HG03159 (cell line): ENCODE measurements around the gene SLC9C1.

Experiments
- ATAC-seq: cut with Tn5 transposase; IDR thresholded peaks from one replicate; pipeline ENCODE4 v1.9.1; 2021; ENCODE audit warnings: mild to moderate bottlenecking, moderate library complexity; ENCODE audit not compliant: unreplicated experiment

Gene SLC9C1

DNA sequence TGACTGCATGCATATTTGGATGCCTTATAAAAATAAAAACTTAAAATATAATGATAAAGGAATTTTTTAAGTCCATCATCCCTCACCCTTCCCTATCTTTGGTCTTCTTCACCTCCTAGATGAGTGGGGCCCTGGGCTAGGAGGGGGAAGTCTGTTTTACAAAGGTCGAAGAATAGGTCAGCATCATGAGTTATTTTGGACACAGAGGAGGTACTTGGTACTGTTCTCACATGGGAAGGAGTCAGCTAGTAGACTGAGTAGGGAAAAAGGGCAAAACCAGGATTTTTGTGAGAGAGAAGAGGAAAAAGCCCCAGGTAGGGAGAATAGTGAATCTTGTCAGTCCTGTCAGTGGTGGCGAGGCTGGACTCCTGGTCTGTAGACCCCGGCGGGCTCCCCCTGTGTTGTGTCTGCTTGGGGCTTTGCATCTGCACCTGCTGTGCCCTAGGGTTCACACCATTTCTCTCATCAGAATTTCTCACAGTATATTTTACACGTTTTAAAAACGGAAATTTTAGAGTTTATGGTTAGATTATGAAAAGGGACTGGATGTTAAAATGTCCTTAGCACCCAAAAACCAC lies 178.1 kb downstream of the SLC9C1 start:
- ATAC-seq, result no peak

DNA sequence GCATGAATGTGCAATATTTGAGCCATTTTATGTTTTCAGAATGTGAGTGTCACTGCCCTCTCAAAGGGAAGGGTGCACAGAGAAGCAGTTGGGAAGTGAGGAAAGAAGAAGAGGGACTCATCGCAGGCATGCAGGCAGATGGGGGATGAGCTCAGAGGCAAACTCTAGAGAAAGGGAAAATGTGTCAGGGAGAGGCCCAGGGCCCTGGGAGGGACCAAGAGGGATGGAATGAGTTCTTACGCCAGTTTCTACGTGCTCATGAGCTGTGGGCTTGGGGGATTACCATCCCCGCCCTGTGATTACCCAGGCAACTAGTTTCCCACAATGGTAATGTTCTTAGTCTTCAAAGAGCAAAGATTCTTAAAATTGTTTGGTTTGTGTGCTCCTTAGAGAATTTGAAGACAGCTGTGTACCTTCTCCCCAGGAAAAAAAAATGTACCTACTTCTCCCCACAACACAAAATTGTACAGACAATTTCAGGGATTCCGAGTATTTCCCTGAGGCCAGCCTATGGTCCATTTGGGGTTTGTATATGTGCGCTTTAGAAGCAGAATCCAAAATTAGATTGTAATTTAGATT lies 178.8 kb downstream of the SLC9C1 start:
- peak; percentile 20 for ATAC-seq

DNA sequence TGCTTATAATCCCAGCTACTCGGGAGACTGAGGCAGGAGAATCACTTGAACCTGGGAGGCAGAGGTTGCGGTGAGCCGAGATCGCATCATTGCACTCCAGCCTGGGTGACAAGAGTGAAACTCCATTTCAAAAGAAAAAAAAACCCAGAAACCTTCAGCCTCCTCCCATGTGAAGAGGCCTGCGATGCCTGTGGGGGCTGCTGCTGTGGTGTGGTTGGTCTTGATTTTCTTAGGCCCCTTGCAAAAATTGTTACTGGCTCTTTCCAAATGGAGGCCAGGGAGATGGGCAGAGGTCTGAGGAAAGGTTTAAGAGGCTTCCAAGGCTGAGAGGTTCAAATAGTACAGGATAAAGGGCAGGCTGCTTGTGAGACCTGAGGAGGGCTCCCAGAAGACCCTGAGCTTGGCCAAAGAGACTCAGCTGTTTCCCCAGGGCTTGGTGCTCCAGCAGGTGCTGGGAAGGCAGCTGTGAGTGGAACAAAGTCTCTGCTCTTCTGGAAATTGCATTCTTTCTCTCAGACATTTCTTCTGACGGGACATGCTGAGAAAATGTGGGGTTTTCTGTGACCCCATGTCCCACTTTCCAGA lies 179.3 kb downstream of the SLC9C1 start:
- no peak for ATAC-seq

DNA sequence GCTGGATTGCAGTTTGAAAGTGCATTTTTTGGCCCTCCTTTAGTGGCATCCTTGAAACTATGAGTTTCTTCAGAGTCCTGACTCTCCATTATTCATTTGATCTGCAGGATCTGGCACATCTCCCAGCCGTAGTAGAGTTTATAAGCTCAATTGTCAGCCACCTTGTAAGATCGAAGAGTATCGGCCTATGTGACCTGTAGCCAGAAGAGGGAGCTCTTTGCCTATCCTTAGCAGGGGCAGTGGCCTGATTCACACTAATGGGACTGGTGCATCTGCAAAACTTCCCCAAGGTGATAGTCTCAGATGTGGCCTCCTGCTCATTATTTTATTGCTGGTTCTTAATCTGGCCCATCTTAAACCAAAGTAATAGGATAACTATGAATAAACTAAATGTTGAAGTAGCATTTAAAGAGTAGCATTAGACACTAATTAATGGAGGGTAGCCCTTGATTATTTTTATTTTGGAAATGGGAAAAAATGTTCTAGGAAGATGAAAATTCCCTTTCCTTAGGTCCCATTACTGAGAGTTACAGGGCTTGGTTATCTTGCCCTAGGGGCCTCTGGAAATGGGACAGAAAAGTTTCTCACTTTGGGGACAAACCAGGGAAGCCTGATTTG lies 182.1 kb downstream of the SLC9C1 start:
- ATAC-seq, result peak; percentile 44

DNA sequence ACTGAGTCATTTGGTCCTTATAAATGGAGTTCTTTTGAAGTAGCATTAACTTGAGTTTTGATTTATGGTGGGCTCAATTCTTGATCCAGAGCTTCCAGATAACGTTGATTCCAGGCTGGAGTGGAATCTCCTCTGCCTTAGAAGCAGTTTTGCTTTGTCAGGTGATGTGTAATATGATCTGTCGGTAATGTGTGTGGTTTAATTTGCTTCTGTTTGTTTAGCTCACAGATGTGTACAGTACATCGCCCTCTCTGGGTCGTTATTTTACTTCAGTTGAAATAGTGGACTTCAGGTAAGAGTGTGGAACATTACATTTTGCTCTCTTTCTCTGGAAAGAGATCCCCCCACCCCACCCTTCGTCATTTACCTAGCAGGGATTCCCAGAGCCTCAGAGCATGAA lies 184.7 kb downstream of the SLC9C1 start:
- ATAC-seq, result no peak

DNA sequence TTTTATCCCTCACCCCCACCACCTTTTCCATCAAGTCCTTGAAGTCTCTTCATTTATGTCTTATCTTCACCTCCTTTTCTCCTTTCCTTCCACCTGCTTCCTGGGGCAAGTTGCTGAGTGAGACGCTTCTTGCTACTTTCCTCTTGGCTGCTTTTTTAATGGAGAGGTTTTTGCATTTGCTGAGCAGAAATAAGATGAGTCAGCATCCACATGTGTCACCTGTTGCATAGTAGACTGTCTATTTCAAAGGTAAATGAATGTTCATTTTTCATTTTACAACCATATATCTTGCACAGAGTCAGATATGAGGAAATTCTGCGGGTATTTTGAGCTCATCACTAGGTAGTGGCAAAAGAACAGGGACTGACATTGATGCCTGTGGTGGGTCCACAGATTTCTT lies 189.2 kb downstream of the SLC9C1 start:
- no peak for ATAC-seq

DNA sequence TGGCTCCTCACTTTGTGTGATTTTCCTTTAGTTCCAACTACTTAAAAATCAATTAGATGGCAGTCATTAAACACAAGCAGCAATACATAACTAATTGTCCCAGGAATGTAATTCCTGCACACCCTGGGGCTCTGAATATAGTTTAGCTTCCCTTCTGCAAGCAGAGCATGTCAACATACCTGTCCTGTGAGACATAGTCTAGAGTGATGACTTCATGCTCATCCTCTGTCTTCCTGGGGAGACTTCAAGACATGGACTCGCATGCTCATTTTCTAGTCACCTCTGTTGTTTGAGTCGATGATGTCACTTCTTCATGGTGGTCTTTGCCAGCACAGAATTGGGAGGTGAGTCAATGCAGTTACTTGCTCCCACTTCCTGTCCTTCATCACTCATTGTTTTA lies 192.1 kb downstream of the SLC9C1 start:
- no peak for ATAC-seq

DNA sequence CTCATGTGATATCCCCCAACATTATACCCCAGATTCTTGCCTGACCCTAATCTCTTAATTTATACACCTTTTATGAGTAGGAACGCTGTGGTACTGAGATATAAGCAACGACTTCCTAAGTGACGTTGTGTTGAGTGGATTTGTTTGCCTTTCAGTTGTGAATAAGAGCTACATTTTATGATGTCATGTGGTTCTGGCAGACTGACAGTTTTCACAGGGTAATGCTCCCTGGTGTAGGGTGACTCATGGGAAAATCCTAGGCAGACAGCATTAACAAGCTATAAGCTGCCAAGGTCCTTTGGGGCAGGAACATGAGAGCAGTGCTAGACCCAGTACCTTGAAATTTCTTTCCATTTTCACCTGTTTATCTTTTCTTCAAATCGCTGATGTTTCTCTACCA lies 196.6 kb downstream of the SLC9C1 start:
- ATAC-seq, result no peak

DNA sequence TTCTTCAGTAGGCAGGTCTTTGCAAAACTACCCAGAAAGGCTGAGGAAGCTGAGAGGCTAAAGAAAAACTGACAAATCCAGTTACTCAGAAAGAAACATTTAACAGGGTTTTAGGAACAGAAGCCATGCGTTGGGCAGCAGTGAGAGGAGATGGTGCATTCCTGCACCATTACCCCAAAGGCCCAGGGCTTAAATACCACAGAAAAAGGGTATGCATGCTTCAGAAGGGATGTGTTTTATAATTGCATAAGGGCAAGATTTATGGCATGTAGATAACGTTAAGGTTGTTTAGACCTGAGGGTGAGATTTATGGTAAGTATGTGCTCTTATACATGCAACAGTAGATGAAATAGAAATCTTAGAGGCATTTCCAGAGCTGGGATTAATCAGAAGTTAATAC lies 197.8 kb downstream of the SLC9C1 start:
- ATAC-seq, result no peak

DNA sequence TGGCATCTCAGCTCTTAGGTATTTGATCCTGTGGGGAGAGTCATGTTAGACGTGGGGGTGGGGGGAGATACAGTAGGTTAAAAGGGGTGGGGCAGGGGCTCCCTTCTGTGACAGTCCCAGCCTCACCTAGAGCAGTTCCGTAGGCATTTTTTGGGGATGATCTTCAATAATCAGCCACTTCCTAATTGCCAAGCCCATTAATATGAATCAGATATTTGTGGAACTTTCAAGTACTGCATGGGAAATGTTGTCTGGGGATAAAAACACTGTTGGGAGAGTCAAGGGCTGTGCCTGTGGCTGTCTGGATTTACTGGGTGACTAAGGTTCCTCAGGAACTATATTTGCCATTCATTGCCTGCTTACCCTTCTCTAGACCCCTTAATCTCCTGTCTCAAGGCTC lies 198.3 kb downstream of the SLC9C1 start:
- ATAC-seq, result no peak

DNA sequence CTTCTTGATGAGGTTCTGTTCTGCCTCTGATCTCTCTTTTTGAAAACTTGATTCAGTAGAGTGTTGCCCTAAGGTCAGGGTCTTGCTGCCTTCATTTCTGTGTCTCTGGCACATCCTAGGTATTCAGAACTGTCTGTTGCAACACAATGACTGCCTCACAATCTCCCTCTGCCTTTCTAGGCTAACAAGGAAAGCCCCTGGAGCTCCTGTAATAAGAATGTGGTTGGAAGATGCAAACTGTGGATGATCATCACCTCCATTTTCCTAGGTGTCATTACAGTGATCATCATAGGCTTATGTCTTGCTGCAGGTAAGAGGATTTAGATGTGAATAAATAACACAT lies 200.9 kb downstream of the SLC9C1 start:
- ATAC-seq, result no peak

DNA sequence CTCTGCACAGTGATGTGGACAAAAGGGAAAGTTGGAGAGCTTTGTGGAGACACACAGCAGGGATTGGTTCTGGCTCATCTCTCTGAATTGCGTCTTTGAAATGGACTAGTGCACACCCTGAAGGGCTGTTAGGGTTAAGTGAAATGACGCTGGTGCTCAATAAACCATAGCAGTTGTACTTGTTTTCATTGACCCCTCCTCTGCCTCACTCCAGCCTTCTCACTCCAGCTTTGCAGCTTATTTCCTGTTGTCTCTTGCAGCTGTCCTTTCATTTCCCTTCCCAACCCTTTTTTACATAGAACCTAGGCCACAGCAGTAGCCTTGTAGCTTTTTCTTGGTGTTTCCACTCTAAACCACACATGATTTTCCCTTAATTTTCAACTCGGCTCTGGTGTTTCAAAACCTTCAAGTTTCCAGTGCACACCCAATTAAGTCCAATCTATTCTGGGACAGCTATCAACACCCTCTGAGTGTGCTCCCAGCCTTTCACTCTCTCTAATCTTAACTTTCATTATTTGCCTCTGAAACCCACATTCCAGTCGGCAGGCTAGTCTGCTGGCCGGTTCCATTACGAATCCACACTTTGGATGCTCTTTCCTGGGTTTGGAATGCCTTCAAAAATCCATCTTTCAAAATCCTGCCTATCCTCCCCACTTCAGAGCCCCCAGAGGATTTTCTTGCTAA lies 201.4 kb downstream of the SLC9C1 start:
- peak; percentile 56 for ATAC-seq

DNA sequence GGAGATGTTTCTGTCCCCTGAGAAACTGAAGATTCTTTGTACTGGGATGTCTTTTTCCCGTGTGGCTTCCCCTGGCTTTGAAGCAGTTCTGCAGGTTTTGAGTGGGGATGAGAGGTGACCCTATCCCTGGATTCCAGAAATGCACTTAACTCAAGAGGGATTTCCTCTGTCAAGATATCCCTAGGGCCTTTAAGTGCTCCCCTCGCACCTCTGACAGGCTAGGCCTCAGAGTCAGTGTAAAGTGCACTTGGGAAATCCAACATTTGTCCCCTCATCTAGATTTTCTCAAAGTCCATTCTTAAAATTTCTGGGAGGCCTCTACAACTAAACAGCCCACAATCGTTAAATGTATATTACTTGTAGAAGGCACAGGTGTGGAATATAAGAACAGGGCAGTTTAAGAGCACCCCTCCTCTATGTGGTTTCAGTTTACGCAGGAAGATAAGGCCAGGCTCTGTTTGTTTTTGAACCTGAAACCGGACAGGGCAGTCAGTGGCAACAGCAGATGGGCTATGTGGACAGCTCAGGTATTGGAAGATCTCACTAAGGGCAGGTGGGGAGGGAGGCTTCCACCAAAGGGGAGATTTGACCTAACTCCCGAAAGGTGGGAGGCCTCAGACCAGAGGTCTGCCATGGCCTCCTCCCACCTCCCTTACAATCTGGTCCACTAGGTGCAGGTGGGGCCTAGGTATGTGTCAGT lies 203.0 kb downstream of the SLC9C1 start:
- no peak for ATAC-seq
